Liver (tissue), 3 donors: ENCODE results near the gene SLC9A3.
A peak's percentile ranks its signal among the peaks of the same experiment; 100 is the strongest.

Experiments used
- ATF3 ChIP-seq: IDR thresholded peaks from 2 replicates; pipeline ENCODE4 v1.6.1; 2016; ENCODE audit warnings: antibody characterized with exemption
- CTCF ChIP-seq: fragments of 150-350 bp; IDR thresholded peaks from 2 replicates; pipeline ENCODE4 v1.5.1; 2017; ENCODE audit warnings: improper control_type of control experiment, low read depth, low read length; ENCODE audit not compliant: missing input control
- GABPA ChIP-seq, 2 donors: IDR thresholded peaks in 1 of 2; conservative IDR thresholded peaks in 1 of 2; 2 replicates each; pipeline ENCODE4 v1.6.1; 2016; ENCODE audit warnings: antibody characterized with exemption in 2 of 2, mild to moderate bottlenecking in 1 of 2, moderate library complexity in 1 of 2
- MAX ChIP-seq: IDR thresholded peaks from 2 replicates; pipeline ENCODE4 v1.6.1; 2016; ENCODE audit warnings: antibody characterized with exemption
- NR2F2 ChIP-seq: IDR thresholded peaks from 2 replicates; pipeline ENCODE4 v1.6.1; 2016; ENCODE audit warnings: antibody characterized with exemption
- SP1 ChIP-seq: IDR thresholded peaks from 2 replicates; pipeline ENCODE4 v1.6.1; 2018; ENCODE audit warnings: antibody characterized with exemption, mild to moderate bottlenecking
- donor health status: healthy.
- donor health status: healthy.

- peak; percentile 32 for TF ChIP-seq CTCF
- TF ChIP-seq NR2F2, result no peak
- TF ChIP-seq SP1, result no peak
- TF ChIP-seq MAX, result no peak
- no peak for TF ChIP-seq ATF3
- TF ChIP-seq GABPA (IDR thresholded peaks at IDR 0.05 in 1 of 2, conservative IDR thresholded peaks at IDR 0.05 in 1 of 2), result no peak
Measured at GRCh38 chr5:435961-436640, 88.1 kb downstream of the SLC9A3 start.
